GM13977 (cell line): ENCODE data around the gene TCN2.

Source experiments
- DNase-seq: peaks from one replicate; pipeline ENCODE4 v3.0.0; 2012; ENCODE audit warnings: low spot score
- CTCF ChIP-seq: IDR thresholded peaks from 2 replicates; pipeline ENCODE4 v1.5.1; 2012; ENCODE audit warnings: mild to moderate bottlenecking, control low read depth; ENCODE audit not compliant: insufficient read depth; ENCODE audit errors: extremely low read depth, missing control alignments
- in situ Hi-C: fragments of 300-500 bp; cut with MboI; formaldehyde crosslinking; loops from one replicate; pipeline ENCODE4 v1.12.0; 2022; ENCODE audit warnings: low sequenced_read_pairs, low pct_unique_long_range_greater_than_20kb, mixed read lengths, inconsistent platforms; ENCODE audit not compliant: unreplicated experiment

The TCN2 gene

DNA sequence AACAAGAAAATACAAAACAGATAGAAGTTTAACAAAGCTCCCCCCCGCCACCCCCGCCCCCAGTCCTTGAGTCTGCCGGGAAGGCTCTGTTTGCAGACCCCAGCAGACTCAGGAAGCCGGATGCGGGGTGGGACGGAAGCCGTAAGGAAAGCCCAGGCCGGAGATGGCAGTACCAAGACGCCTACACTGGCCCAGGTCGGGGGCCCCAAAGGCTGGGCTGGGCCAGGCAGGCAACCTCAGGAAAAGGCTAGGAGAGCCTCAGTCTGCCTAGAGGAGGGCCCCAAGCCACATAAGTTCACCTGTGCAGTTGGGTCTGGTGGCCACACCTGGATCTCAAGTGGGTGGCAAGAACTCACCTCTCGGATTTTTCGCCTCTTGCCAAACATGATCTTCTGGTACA is 28.5 kb upstream of the TCN2 start:
- in situ Hi-C loops, result no loop called here
- TF ChIP-seq CTCF, result no peak

DNA sequence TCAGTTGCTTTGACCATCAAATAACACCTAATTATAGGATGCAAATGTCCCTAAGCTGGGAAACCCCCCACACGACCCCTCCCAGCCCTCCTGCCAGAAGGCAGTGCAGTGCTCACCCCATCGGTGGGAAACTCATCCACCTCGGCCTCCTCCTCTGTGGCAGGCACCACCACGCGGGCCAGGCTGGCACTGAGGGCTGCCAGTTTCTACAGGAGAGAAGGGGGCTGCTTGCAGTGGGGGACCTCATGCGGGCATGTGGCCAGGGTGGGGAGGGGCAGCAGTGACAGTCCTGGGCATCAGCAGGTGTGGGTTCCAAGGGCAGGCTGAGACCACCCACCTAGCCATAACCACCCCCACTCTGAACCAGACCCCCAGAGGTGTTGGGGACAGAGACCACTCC is 26.1 kb upstream of the TCN2 start:
- no peak for DNase-seq
- in situ Hi-C loops, result no loop called here
- no peak for TF ChIP-seq CTCF

More for the DNA sequence above, 28.5 kb upstream of the TCN2 start:
- no peak for DNase-seq

DNA sequence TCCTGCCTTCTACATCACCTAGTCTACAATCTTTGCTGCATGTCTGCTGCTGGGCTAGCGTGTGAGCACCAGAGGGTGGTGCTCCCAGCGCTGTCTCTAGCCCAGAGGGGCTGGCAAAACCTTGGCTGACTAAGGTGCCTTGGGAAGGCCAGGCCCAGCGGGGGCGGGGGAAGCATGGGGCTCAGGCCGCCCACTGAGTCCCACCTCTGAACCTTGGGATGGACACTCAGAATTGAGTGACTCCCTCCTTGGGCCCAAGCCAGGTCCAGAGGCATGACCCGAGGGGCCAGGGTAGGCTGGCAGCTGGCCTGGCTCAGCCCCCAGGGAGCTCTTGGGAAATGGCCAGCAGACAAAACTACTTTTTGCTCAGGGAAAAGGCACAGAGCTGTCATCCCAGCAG is 24.9 kb upstream of the TCN2 start:
- TF ChIP-seq CTCF, result no peak
- in situ Hi-C loops, result no loop called here
- DNase-seq, result no peak

DNA sequence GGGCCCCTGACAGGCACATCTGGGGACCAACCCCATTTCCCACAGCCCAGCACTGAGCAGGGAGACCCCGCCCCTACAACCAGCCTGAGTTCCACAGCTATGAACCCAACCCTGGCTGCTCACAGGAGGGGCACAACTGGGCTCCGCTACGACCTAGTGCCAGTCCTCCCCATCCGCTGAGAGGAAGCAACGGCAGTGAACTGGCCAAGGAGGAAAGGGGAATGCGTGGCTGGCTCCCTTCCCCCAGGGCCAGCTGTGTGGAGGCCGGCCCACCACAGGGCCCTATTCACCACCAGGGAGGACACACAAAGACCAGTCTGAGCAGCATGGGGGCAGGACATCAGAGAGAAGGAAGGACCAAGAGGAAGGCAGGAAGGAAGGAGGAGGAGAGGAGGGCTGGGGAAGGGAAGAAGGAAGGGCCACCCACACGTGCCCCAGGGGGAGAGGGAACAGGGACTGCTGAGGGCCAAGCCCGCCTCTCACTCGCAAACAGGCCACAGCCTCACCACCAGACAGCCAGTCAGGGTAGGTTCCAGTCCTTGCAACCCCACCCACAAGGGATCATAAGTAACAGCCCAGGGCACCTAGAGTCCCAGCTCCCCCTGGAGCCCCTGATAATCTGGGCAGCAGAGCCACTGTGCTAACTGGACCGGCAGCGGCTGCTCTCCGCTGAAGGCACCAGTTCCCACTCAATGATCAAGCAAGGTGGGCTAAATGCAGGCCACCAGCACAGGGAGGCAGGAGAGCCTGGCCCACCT is 24.0 kb upstream of the TCN2 start:
- in situ Hi-C loops, result no loop called here
- no peak for TF ChIP-seq CTCF
- DNase-seq, result no peak

DNA sequence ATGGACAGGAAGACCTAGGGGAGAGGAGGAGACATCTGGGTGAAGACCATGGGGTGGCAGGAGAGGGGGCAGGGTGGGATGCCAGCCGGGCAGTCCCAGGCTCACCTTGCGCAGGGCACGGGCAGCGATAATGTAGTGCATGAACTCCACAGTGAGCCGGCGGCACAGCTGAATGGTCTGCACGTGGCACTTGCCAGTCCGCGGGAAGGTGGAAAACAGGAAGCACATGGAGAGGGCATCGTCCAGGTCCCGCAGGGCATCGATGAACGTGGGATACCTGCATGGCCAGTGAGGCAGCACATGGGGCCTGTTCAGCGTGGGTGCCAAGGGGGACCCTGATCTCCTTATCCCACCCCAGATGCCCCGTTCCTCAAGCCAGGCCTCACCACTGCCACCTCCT is 22.5 kb upstream of the TCN2 start:
- in situ Hi-C loops, result no loop called here
- no peak for TF ChIP-seq CTCF
- DNase-seq, result no peak

GRCh38 chr22:30586414-30586813 is 20.6 kb upstream of the TCN2 start:
- in situ Hi-C loops, result no loop called here
- DNase-seq, result no peak
- TF ChIP-seq CTCF, result no peak

DNA sequence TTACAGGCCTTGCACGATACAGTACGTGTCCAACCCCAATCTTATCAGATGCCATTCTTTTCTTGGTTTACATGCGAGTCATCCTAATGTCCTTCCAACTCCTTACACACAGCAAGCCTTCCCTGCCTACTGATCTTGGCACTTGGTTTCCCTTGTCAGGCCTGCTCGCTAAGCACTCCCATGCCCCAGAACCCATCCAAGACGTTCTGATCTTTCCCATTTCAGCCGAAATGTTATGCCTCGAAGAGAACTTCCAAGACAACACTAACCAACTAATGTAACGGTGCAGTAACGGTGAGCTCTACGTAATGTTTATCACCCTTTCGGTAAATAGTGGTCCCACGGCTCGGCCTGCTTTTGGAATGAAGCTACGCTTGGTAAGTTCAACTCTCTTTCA is 15.8 kb upstream of the TCN2 start:
- no peak for TF ChIP-seq CTCF

More for the DNA sequence above, 15.8 kb upstream of the TCN2 start:
- DNase-seq, result no peak
- in situ Hi-C loops, result no loop called here
